Esophagus squamous epithelium (tissue), 4 donors: ENCODE results near the gene TCAP.

ENCODE experiments used
- POLR2A ChIP-seq, 4 donors: fragments of 450-650 bp; IDR thresholded peaks; one replicate each; pipeline ENCODE4 v1.6.1; 2017; ENCODE audit warnings: antibody characterized with exemption in 4 of 4, mild to moderate bottlenecking in 4 of 4, moderate library complexity in 3 of 4
- TF ChIP-seq, protein P1 (sequence below), 6 experiments: fragments of 450-650 bp in 4 of 6; fragments of 200-600 bp in 2 of 6; sonication (generic) in 2 of 6; IDR thresholded peaks; one replicate each; pipeline ENCODE4 v1.5.1; 2016 to 2019; ENCODE audit warnings: antibody characterized with exemption in 6 of 6, mild to moderate bottlenecking in 4 of 6, moderate library complexity in 4 of 6

DNA sequence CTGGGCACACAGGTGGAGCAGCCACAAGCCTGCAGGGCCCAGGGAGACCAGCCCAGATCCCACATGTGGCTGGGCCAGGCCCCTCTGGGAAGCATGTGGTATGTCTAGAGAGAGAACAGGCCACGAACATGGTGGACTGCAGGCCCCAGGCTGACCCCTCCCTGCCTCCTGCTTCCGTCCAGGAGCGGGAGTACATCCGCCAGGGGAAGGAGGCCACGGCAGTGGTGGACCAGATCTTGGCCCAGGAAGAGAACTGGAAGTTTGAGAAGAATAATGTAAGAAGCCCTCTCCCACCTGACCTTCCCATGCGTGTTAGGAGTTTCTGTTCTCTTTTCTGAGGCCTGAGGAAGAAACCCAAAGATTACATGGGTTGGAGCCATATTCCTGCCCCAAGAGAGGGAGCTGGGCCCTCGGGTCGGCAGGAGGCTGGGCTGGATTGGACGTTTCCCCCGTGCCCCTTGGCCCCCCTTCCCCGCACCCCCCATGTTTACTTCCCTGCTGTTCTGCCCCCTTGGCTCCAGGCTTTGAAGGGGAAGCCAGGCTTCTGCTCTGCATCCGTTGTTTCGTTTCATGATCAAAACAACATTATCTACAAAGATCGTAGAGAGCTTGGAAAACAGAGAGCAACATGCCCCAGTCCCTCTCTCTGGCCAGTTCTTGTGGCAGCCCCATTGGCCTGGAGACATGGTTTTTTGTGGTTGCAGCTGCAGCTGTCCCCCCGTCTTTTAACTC, 5.7 kb upstream of the TCAP start:
- TF ChIP-seq, protein P1, sequence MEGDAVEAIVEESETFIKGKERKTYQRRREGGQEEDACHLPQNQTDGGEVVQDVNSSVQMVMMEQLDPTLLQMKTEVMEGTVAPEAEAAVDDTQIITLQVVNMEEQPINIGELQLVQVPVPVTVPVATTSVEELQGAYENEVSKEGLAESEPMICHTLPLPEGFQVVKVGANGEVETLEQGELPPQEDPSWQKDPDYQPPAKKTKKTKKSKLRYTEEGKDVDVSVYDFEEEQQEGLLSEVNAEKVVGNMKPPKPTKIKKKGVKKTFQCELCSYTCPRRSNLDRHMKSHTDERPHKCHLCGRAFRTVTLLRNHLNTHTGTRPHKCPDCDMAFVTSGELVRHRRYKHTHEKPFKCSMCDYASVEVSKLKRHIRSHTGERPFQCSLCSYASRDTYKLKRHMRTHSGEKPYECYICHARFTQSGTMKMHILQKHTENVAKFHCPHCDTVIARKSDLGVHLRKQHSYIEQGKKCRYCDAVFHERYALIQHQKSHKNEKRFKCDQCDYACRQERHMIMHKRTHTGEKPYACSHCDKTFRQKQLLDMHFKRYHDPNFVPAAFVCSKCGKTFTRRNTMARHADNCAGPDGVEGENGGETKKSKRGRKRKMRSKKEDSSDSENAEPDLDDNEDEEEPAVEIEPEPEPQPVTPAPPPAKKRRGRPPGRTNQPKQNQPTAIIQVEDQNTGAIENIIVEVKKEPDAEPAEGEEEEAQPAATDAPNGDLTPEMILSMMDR (IDR thresholded peaks at IDR 0.05) = no peak
- TF ChIP-seq POLR2A (IDR thresholded peaks at IDR 0.05) = no peak
